HepG2 (cell line): ENCODE results near the gene NSD2. TPM values are rescaled to one million over a fixed set of nuclear protein-coding genes. Genes with fewer than 3 reads are reported as not detected.
A peak's percentile ranks its signal among the peaks of the same experiment; 100 is the strongest.

ENCODE experiments used
- HCFC1 ChIP-seq: fragments of 150-350 bp; IDR thresholded peaks from 2 replicates; pipeline ENCODE4 v1.6.1; 2014; ENCODE audit warnings: low read depth, low read length
- KDM3A ChIP-seq: IDR thresholded peaks from 2 replicates; pipeline ENCODE4 v1.6.1; 2018; ENCODE audit warnings: low read depth, missing compliant biosample characterization
- NFE2L2 ChIP-seq: fragments of 150-350 bp; IDR thresholded peaks from 2 replicates; pipeline ENCODE4 v1.6.1; 2014; ENCODE audit warnings: low read length
- NFIC ChIP-seq: IDR thresholded peaks from 2 replicates; pipeline ENCODE4 v1.6.1; 2012; ENCODE audit warnings: mild to moderate bottlenecking, low read length, inconsistent platforms
- POLR2AphosphoS2 ChIP-seq: IDR thresholded peaks from 2 replicates; pipeline ENCODE4 v1.6.1; 2011; ENCODE audit warnings: low read depth, low read length, improper control_type of control experiment
- RFX5 ChIP-seq: IDR thresholded peaks from 2 replicates; pipeline ENCODE4 v1.6.1; 2011; ENCODE audit warnings: low read depth, low read length, improper control_type of control experiment
- RXRA ChIP-seq: sonication (generic); formaldehyde crosslinking; IDR thresholded peaks from 2 replicates; pipeline ENCODE4 v1.5.1; 2020; ENCODE audit warnings: missing genetic modification reagents
- SALL1 ChIP-seq: sonication (generic); formaldehyde crosslinking; IDR thresholded peaks from 2 replicates; pipeline ENCODE4 v1.8.0; 2022; ENCODE audit warnings: mild to moderate bottlenecking, missing genetic modification reagents
- ZNF773 ChIP-seq: sonication (generic); formaldehyde crosslinking; IDR thresholded peaks from 2 replicates; pipeline ENCODE4 v1.4.0; 2020; ENCODE audit warnings: missing genetic modification reagents, borderline replicate concordance
- ZNF776 ChIP-seq: sonication (generic); formaldehyde crosslinking; IDR thresholded peaks from 2 replicates; pipeline ENCODE4 v1.4.0; 2020; ENCODE audit warnings: mild to moderate bottlenecking, missing genetic modification reagents
- ZNF883 ChIP-seq: sonication (generic); formaldehyde crosslinking; IDR thresholded peaks from 2 replicates; pipeline ENCODE4 v1.5.1; 2020; ENCODE audit warnings: mild to moderate bottlenecking, missing genetic modification reagents; ENCODE audit errors: not compliant biosample characterization
- ZSCAN9 ChIP-seq: IDR thresholded peaks from 2 replicates; pipeline ENCODE4 v1.6.1; 2016; ENCODE audit warnings: borderline replicate concordance
- polyA plus RNA-seq, 8 experiments: library from polyadenylated mRNA; depleted of rRNA in 3 of 8; stranded (reverse) in 7 of 8; unstranded in 1 of 8; fragments of >200 nt; fragmentation: Illumina TruSeq in 4 of 8; extraction: Trizol in 4 of 8; gene quantifications; 2 replicates each; pipeline versions ENCODE4 v1.2.1 to v1.2.3, GENCODE V29; 2011 to 2016; ENCODE audit warnings: low read depth in 4 of 8, missing spikeins in 1 of 8, mixed read lengths in 1 of 8; ENCODE audit not compliant: insufficient read depth in 1 of 8
- total RNA-seq, 5 experiments: library from RNA; depleted of rRNA; stranded (reverse); fragments of >200 nt; fragmentation: Illumina TruSeq; extraction: Trizol; gene quantifications; 2 replicates each; pipeline ENCODE4 v1.2.3, GENCODE V29; 2016; ENCODE audit warnings: low read depth in 1 of 5
- TF ChIP-seq, protein P1 (sequence below): IDR thresholded peaks from 2 replicates; pipeline ENCODE4 v1.6.1; 2016; ENCODE audit warnings: low read depth, control low read depth
- TF ChIP-seq, protein P2 (sequence below): sonication (generic); formaldehyde crosslinking; IDR thresholded peaks from 2 replicates; pipeline ENCODE4 v1.5.1; 2020; ENCODE audit warnings: mild to moderate bottlenecking, missing genetic modification reagents, borderline replicate concordance
- TF ChIP-seq, protein P3 (sequence below): sonication (generic); formaldehyde crosslinking; IDR thresholded peaks from 2 replicates; pipeline ENCODE4 v1.5.0; 2020; ENCODE audit warnings: mild to moderate bottlenecking, low read depth, missing genetic modification reagents, borderline replicate concordance
- TF ChIP-seq, protein P4 (sequence below): sonication (generic); formaldehyde crosslinking; IDR thresholded peaks from 2 replicates; pipeline ENCODE4 v1.5.1; 2020; ENCODE audit warnings: missing genetic modification reagents, mild to moderate bottlenecking, borderline replicate concordance
- TF ChIP-seq, protein P5 (sequence below): sonication (generic); formaldehyde crosslinking; conservative IDR thresholded peaks from 2 replicates; pipeline ENCODE4 v1.5.0; 2020; ENCODE audit warnings: missing genetic modification reagents
- TF ChIP-seq, protein P6 (sequence below): IDR thresholded peaks from 2 replicates; pipeline ENCODE4 v1.6.1; 2016; ENCODE audit warnings: missing compliant biosample characterization, missing genetic modification reagents, borderline replicate concordance

NSD2 gene
- total and polyA plus RNA-seq, 2 of the 13 experiments (the other 11 are each of a cell fraction or from before 2014, with no cell fraction given): 22.0 to 65.9 TPM

DNA sequence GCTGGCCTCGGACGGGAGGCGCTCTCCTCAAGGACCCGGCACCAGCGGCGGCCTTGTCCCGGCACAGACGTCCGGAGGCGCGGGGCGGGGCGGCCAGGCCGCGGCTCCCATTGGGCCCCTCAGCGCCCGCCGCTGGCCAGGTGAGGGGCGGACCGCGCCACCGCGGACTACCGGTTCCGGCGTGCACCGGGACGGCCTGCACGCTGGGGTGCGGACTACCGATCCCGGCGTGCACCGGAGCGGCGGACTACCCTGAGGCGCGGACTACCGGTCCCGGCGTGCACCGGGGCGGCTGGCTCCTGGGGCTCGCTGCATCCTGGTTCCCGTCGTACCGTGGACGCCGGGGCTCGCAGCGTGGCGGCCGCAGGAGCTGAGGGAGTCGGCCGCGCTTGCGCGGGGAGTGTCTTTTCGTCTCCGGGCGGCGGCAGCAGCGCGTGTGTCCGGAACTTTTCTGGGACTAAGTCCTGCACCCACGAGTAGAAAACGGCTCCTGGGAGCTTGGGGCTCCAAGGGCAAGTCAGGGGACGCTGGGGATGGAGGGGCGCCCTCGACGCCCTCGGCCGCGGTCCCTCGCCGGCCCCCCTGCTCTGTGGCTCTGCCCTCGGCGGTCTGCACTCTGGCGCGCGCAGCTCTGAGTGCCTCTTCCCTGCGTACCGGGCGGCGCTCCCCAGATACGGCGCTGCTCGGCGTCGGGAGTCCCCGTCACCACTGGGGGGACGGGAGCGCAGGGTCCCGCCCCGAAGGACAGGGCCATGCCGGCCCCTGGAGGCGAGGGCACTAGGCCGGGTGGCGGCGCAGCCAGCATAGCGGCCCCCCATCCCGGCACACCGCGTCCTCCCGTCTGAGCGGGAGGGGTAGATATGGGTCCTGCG is 14.9 kb upstream of the NSD2 start, which contains the start of gene LETM1 (continued):
- TF ChIP-seq, protein P1, sequence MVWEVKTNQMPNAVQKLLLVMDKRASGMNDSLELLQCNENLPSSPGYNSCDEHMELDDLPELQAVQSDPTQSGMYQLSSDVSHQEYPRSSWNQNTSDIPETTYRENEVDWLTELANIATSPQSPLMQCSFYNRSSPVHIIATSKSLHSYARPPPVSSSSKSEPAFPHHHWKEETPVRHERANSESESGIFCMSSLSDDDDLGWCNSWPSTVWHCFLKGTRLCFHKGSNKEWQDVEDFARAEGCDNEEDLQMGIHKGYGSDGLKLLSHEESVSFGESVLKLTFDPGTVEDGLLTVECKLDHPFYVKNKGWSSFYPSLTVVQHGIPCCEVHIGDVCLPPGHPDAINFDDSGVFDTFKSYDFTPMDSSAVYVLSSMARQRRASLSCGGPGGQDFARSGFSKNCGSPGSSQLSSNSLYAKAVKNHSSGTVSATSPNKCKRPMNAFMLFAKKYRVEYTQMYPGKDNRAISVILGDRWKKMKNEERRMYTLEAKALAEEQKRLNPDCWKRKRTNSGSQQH (CRISPR knock-in tag): peak; percentile 91
- TF ChIP-seq SALL1 (CRISPR knock-in tag): peak; percentile 87
- TF ChIP-seq, protein P2, sequence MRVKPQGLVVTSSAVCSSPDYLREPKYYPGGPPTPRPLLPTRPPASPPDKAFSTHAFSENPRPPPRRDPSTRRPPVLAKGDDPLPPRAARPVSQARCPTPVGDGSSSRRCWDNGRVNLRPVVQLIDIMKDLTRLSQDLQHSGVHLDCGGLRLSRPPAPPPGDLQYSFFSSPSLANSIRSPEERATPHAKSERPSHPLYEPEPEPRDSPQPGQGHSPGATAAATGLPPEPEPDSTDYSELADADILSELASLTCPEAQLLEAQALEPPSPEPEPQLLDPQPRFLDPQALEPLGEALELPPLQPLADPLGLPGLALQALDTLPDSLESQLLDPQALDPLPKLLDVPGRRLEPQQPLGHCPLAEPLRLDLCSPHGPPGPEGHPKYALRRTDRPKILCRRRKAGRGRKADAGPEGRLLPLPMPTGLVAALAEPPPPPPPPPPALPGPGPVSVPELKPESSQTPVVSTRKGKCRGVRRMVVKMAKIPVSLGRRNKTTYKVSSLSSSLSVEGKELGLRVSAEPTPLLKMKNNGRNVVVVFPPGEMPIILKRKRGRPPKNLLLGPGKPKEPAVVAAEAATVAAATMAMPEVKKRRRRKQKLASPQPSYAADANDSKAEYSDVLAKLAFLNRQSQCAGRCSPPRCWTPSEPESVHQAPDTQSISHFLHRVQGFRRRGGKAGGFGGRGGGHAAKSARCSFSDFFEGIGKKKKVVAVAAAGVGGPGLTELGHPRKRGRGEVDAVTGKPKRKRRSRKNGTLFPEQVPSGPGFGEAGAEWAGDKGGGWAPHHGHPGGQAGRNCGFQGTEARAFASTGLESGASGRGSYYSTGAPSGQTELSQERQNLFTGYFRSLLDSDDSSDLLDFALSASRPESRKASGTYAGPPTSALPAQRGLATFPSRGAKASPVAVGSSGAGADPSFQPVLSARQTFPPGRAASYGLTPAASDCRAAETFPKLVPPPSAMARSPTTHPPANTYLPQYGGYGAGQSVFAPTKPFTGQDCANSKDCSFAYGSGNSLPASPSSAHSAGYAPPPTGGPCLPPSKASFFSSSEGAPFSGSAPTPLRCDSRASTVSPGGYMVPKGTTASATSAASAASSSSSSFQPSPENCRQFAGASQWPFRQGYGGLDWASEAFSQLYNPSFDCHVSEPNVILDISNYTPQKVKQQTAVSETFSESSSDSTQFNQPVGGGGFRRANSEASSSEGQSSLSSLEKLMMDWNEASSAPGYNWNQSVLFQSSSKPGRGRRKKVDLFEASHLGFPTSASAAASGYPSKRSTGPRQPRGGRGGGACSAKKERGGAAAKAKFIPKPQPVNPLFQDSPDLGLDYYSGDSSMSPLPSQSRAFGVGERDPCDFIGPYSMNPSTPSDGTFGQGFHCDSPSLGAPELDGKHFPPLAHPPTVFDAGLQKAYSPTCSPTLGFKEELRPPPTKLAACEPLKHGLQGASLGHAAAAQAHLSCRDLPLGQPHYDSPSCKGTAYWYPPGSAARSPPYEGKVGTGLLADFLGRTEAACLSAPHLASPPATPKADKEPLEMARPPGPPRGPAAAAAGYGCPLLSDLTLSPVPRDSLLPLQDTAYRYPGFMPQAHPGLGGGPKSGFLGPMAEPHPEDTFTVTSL (CRISPR knock-in tag): 0 out of 2 replicates have a peak, but pooled peaks have one; percentile 53
- no peak for TF ChIP-seq NFE2L2
- TF ChIP-seq KDM3A: no peak; the same call in 1 of the 2 replicates
- TF ChIP-seq, protein P3, sequence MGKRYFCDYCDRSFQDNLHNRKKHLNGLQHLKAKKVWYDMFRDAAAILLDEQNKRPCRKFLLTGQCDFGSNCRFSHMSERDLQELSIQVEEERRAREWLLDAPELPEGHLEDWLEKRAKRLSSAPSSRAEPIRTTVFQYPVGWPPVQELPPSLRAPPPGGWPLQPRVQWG (CRISPR knock-in tag): no peak
- TF ChIP-seq, protein P4, sequence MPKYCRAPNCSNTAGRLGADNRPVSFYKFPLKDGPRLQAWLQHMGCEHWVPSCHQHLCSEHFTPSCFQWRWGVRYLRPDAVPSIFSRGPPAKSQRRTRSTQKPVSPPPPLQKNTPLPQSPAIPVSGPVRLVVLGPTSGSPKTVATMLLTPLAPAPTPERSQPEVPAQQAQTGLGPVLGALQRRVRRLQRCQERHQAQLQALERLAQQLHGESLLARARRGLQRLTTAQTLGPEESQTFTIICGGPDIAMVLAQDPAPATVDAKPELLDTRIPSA: no peak
- TF ChIP-seq, protein P5, sequence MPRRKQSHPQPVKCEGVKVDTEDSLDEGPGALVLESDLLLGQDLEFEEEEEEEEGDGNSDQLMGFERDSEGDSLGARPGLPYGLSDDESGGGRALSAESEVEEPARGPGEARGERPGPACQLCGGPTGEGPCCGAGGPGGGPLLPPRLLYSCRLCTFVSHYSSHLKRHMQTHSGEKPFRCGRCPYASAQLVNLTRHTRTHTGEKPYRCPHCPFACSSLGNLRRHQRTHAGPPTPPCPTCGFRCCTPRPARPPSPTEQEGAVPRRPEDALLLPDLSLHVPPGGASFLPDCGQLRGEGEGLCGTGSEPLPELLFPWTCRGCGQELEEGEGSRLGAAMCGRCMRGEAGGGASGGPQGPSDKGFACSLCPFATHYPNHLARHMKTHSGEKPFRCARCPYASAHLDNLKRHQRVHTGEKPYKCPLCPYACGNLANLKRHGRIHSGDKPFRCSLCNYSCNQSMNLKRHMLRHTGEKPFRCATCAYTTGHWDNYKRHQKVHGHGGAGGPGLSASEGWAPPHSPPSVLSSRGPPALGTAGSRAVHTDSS (CRISPR knock-in tag): no peak
- TF ChIP-seq RFX5: no peak
- no peak; the same call in 1 of the 2 replicates for TF ChIP-seq ZNF776 (CRISPR knock-in tag)
- TF ChIP-seq, protein P6, sequence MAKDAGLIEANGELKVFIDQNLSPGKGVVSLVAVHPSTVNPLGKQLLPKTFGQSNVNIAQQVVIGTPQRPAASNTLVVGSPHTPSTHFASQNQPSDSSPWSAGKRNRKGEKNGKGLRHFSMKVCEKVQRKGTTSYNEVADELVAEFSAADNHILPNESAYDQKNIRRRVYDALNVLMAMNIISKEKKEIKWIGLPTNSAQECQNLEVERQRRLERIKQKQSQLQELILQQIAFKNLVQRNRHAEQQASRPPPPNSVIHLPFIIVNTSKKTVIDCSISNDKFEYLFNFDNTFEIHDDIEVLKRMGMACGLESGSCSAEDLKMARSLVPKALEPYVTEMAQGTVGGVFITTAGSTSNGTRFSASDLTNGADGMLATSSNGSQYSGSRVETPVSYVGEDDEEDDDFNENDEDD (CRISPR knock-in tag): peak; percentile 80; the same call in 1 of the 2 replicates
- TF ChIP-seq HCFC1: peak; percentile 95
- TF ChIP-seq RXRA: peak; percentile 14; the same call in 1 of the 2 replicates
- no peak for TF ChIP-seq ZSCAN9
- peak; percentile 18 for TF ChIP-seq ZNF883 (CRISPR knock-in tag)
- no peak for TF ChIP-seq NFIC
- TF ChIP-seq ZNF773 (CRISPR knock-in tag): no peak
- TF ChIP-seq POLR2AphosphoS2: no peak
